Progenitor cell of endocrine pancreas (in vitro differentiated cells): Measurements from ENCODE around the gene PDSS2. TPM values are rescaled to one million over a fixed set of nuclear protein-coding genes. Genes with fewer than 3 reads are reported as not detected.

ENCODE experiments used
- DNase-seq: peaks from one replicate; pipeline ENCODE4 v3.0.0; 2021; ENCODE audit warnings: low spot score; ENCODE audit not compliant: unreplicated experiment
- H3K27ac Mint-ChIP-seq: 2 replicates; pipeline ENCODE4 v1.8.0; 2021; ENCODE audit warnings: mild to moderate bottlenecking, moderate library complexity, mixed read lengths
- H3K27me3 Mint-ChIP-seq: 2 replicates; pipeline ENCODE4 v1.8.0; 2021; ENCODE audit warnings: mixed read lengths
- H3K36me3 Mint-ChIP-seq: 2 replicates; pipeline ENCODE4 v1.8.0; 2022; ENCODE audit warnings: mixed read lengths; ENCODE audit not compliant: insufficient read depth
- H3K4me1 Mint-ChIP-seq: 2 replicates; pipeline ENCODE4 v1.8.0; 2021; ENCODE audit warnings: low read depth, mixed read lengths
- H3K4me3 Mint-ChIP-seq: 2 replicates; pipeline ENCODE4 v1.8.0; 2021; ENCODE audit warnings: low read depth, mild to moderate bottlenecking, moderate library complexity, mixed read lengths
- H3K9me3 Mint-ChIP-seq: 2 replicates; pipeline ENCODE4 v1.8.0; 2021; ENCODE audit warnings: low read depth, mixed read lengths
- CTCF ChIP-seq: fragments of 200-600 bp; sonication (generic); IDR thresholded peaks from one replicate; pipeline ENCODE4 v1.5.0; 2021; ENCODE audit warnings: antibody characterized with exemption, mild to moderate bottlenecking; ENCODE audit not compliant: unreplicated experiment
- total RNA-seq: library from RNA; stranded (reverse); gene quantifications from 2 replicates; pipeline ENCODE4 v1.2.1, GENCODE V29; 2021

PDSS2 gene
- total RNA-seq, 1 donor from 2014 or later, result 12.8 TPM

- no peak for TF ChIP-seq CTCF
- Mint-ChIP-seq H3K9me3 (no peaks in the 10 kb centered on the region), H3K4me3 (no peak overlapping the region), H3K27ac (no peak overlapping the region), H3K4me1 (no peaks in the 10 kb centered on the region), H3K36me3 (peaks cover 4% of the 10 kb centered on the region), H3K27me3 (no peaks in the 10 kb centered on the region)
- no peak for DNase-seq
Observed at GRCh38 chr6:107186047-107186446, 273.3 kb downstream of the PDSS2 start.

DNA sequence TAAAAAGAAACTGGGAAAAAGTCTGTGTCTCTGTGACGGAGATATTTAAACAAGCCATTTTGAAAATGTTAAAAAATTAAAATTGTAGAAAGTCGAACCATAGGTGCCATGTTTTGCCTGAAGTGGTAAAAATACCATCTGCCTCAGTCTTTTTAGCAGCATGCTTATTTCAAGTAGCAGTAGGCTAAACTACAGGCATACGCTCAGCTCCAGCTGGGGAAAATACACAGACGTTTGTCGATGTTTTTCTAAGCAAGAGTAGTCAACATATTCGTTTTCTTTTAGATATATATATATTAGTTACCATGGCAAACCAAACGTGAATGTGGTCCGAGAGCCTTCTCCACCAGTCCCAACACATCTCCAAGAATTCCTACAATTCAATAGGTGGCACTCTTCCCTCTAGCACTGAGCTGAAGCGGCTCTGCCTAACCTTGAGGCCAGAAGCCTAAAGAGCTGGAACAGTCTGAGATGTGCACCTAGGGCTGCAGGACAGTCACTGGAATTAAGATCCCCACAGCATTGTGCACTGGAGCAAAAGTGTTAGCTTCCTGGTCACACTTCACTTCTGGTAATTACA is 273.9 kb downstream of the PDSS2 start:
- TF ChIP-seq CTCF, result peak; percentile 32
- Mint-ChIP-seq H3K4me3 (no peak overlapping the region), H3K27me3 (no peaks in the 10 kb centered on the region), H3K4me1 (no peaks in the 10 kb centered on the region), H3K36me3 (peaks cover 4% of the 10 kb centered on the region), H3K9me3 (no peaks in the 10 kb centered on the region), H3K27ac (no peak overlapping the region)
- DNase-seq, result no peak

GRCh38 chr6:107184435-107184834 is 274.9 kb downstream of the PDSS2 start:
- DNase-seq, result no peak
- Mint-ChIP-seq H3K27me3 (no peaks in the 10 kb centered on the region), H3K36me3 (peaks cover 2% of the 10 kb centered on the region), H3K4me3 (no peak overlapping the region), H3K27ac (no peak overlapping the region), H3K4me1 (no peaks in the 10 kb centered on the region), H3K9me3 (no peaks in the 10 kb centered on the region)
- TF ChIP-seq CTCF, result no peak

GRCh38 chr6:107180099-107180498 is 279.3 kb downstream of the PDSS2 start:
- no peaks in the 10 kb centered on the region for H3K36me3 Mint-ChIP-seq
- no peaks in the 10 kb centered on the region for H3K9me3 Mint-ChIP-seq
- no peak overlapping the region for H3K27ac Mint-ChIP-seq
- H3K4me3 Mint-ChIP-seq, result no peak overlapping the region
- no peak for DNase-seq
- H3K27me3 Mint-ChIP-seq, result no peaks in the 10 kb centered on the region
- no peak for TF ChIP-seq CTCF
- no peaks in the 10 kb centered on the region for H3K4me1 Mint-ChIP-seq

GRCh38 chr6:107179004-107179403 is 280.4 kb downstream of the PDSS2 start:
- H3K9me3 Mint-ChIP-seq, result no peaks in the 10 kb centered on the region
- DNase-seq, result no peak
- no peak overlapping the region for H3K4me3 Mint-ChIP-seq
- no peak overlapping the region for H3K27ac Mint-ChIP-seq
- H3K27me3 Mint-ChIP-seq, result no peaks in the 10 kb centered on the region
- no peaks in the 10 kb centered on the region for H3K36me3 Mint-ChIP-seq
- TF ChIP-seq CTCF, result no peak
- no peaks in the 10 kb centered on the region for H3K4me1 Mint-ChIP-seq
